Suprapubic skin (tissue), 4 donors: Measurements from ENCODE around the gene AFMID. TPM values are rescaled to one million over a fixed set of nuclear protein-coding genes. Genes with fewer than 3 reads are reported as not detected.

Experiments used
- DNase-seq, 2 donors: peaks; one replicate each; pipeline ENCODE4 v3.0.0-alpha.2; 2019; ENCODE audit warnings: low spot score in 2 of 2
- H3K27ac ChIP-seq: fragments of 200-600 bp; sonication (generic); one replicate; pipeline ENCODE4 v1.5.1; 2019
- H3K27me3 ChIP-seq: fragments of 200-600 bp; sonication (generic); one replicate; pipeline ENCODE4 v1.5.1; 2019
- H3K36me3 ChIP-seq: fragments of 200-600 bp; sonication (generic); one replicate; pipeline ENCODE4 v1.5.1; 2019
- H3K4me1 ChIP-seq: fragments of 200-600 bp; sonication (generic); one replicate; pipeline ENCODE4 v1.5.1; 2019
- H3K4me3 ChIP-seq: fragments of 200-600 bp; sonication (generic); one replicate; pipeline ENCODE4 v1.5.1; 2019; ENCODE audit warnings: mild to moderate bottlenecking
- H3K9me3 ChIP-seq: fragments of 200-600 bp; sonication (generic); one replicate; pipeline ENCODE4 v1.5.1; 2019
- EP300 ChIP-seq: sonication (generic); formaldehyde crosslinking; IDR thresholded peaks from one replicate; pipeline ENCODE4 v1.6.1; 2017; ENCODE audit warnings: antibody characterized with exemption
- POLR2A ChIP-seq, 2 donors: fragments of 450-650 bp; IDR thresholded peaks; one replicate each; pipeline ENCODE4 v1.6.1; 2017; ENCODE audit warnings: antibody characterized with exemption in 2 of 2, mild to moderate bottlenecking in 2 of 2, moderate library complexity in 2 of 2
- POLR2AphosphoS5 ChIP-seq, 3 donors: sonication (generic); formaldehyde crosslinking; IDR thresholded peaks; one replicate each; pipeline ENCODE4 v1.6.1; 2017; ENCODE audit warnings: antibody characterized with exemption in 3 of 3
- WGBS: methylation state at CpG from one replicate; pipeline ENCODE4 v1.1.5; 2018; 5-methylcytosine and 5-hydroxymethylcytosine counted together
- total RNA-seq, 4 donors: library from RNA; depleted of rRNA; stranded (reverse); fragments of >200 nt; gene quantifications; one replicate each; pipeline ENCODE4 v1.1.0, GENCODE V29; 2016
- TF ChIP-seq, protein P1 (sequence below), 2 donors: fragments of 200-600 bp in 1 of 2; fragments of 450-650 bp in 1 of 2; sonication (generic) in 1 of 2; IDR thresholded peaks; one replicate each; pipeline ENCODE4 v1.5.1; 2016 to 2019; ENCODE audit warnings: antibody characterized with exemption in 2 of 2, mild to moderate bottlenecking in 1 of 2, moderate library complexity in 1 of 2

Gene AFMID
- total RNA-seq, 4 donors from 2014 or later, result 43.9 to 78.3 (median 66.1) TPM

DNA sequence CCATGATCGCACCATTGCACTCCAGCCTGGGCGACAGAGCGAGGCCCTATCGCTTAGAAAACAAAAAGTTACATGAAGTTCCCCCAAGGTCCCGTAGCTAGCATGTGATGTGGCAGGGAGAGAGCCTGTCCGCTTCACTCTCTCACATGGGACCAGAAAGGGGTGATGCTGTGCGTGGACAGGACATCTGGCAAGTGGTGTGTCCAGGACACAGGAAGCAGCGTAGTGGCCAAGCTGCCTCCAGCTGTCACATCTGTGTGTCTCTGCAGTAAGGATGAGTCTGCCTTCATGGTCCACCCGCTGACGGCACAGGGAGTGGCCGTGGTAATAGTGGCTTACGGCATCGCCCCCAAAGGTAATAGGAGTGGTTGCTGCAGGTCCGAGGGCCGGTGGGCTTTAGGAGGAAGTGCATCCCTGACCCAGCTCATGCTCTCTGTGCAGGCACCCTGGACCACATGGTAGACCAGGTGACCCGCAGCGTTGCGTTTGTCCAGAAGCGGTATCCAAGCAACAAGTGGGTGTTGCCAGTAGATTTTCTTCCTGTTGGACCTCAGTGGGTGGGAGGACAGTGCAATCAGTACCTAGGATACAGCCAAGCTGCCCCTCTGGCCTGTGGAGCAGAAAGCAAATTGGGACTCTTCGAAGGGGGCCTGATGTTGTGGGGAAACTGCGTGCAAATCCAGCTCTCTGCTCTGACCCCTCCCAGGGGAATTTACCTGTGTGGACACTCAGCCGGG is 17.4 kb downstream of the AFMID start:
- Histone ChIP-seq H3K27ac (no peak overlapping the region), H3K27me3 (no peaks in the 10 kb centered on the region), H3K4me3 (no peak overlapping the region), H3K36me3 (peaks cover 30% of the 10 kb centered on the region), H3K4me1 (peaks cover 3% of the 10 kb centered on the region), H3K9me3 (no peaks in the 10 kb centered on the region)
- TF ChIP-seq POLR2A (IDR thresholded peaks at IDR 0.05) (no peak), POLR2AphosphoS5 (IDR thresholded peaks at IDR 0.05) (no peak), EP300 (no peak)
- TF ChIP-seq, protein P1, sequence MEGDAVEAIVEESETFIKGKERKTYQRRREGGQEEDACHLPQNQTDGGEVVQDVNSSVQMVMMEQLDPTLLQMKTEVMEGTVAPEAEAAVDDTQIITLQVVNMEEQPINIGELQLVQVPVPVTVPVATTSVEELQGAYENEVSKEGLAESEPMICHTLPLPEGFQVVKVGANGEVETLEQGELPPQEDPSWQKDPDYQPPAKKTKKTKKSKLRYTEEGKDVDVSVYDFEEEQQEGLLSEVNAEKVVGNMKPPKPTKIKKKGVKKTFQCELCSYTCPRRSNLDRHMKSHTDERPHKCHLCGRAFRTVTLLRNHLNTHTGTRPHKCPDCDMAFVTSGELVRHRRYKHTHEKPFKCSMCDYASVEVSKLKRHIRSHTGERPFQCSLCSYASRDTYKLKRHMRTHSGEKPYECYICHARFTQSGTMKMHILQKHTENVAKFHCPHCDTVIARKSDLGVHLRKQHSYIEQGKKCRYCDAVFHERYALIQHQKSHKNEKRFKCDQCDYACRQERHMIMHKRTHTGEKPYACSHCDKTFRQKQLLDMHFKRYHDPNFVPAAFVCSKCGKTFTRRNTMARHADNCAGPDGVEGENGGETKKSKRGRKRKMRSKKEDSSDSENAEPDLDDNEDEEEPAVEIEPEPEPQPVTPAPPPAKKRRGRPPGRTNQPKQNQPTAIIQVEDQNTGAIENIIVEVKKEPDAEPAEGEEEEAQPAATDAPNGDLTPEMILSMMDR (IDR thresholded peaks at IDR 0.05), result no peak
- WGBS, result 92% methylated on average over 17 of the region's 22 CpGs
- DNase-seq, result no peak

GRCh38 chr17:78205124-78205775 is 18.1 kb downstream of the AFMID start:
- no peaks in the 10 kb centered on the region for H3K27me3 ChIP-seq
- no peak for TF ChIP-seq POLR2AphosphoS5 (IDR thresholded peaks at IDR 0.05)
- TF ChIP-seq, protein P1 (IDR thresholded peaks at IDR 0.05), result no peak
- no peak for TF ChIP-seq EP300
- no peaks in the 10 kb centered on the region for H3K4me1 ChIP-seq
- H3K9me3 ChIP-seq, result no peaks in the 10 kb centered on the region
- H3K36me3 ChIP-seq, result peaks cover 30% of the 10 kb centered on the region
- no peak overlapping the region for H3K4me3 ChIP-seq
- WGBS, result 95% methylated on average over 11 of the region's 17 CpGs
- DNase-seq, result no peak
- H3K27ac ChIP-seq, result no peak overlapping the region

DNA sequence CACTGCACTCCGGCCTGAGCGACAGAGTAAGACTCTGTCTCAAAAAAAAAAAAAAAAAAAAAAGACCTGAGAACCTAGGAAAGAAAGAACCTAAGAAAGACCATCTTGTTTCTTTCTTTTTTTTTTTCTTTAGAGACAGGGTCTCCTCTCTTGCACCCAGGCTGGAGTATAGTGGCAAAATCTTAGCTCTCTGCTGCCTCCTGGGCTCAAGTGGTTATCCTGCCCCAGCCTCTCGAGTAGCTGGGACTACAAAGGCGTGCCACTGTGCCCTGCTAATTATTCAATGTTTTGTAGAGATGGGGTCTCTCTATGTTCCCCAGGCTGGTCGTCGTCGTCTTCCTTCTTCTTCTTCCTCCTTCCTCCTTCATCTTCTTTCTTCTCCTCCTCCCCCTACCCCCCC is 19.1 kb downstream of the AFMID start:
- TF ChIP-seq, protein P1 (IDR thresholded peaks at IDR 0.05), result no peak
- TF ChIP-seq POLR2AphosphoS5 (IDR thresholded peaks at IDR 0.05) (no peak), EP300 (no peak), POLR2A (IDR thresholded peaks at IDR 0.05) (no peak)
- no peak for DNase-seq
- Histone ChIP-seq H3K4me1 (no peaks in the 10 kb centered on the region), H3K27ac (no peak overlapping the region), H3K9me3 (no peaks in the 10 kb centered on the region), H3K36me3 (peaks cover 30% of the 10 kb centered on the region), H3K4me3 (no peak overlapping the region), H3K27me3 (no peaks in the 10 kb centered on the region)
- 80% methylated on average over 7 of the region's 7 CpGs for WGBS

- H3K36me3 ChIP-seq, result peaks cover 23% of the 10 kb centered on the region
- H3K27me3 ChIP-seq, result no peaks in the 10 kb centered on the region
- WGBS, result 76% methylated on average over 3 of the region's 3 CpGs
- no peaks in the 10 kb centered on the region for H3K4me1 ChIP-seq
- no peak overlapping the region for H3K4me3 ChIP-seq
- H3K9me3 ChIP-seq, result no peaks in the 10 kb centered on the region
- DNase-seq, result no peak
- TF ChIP-seq, protein P1 (IDR thresholded peaks at IDR 0.05), result no peak
- TF ChIP-seq POLR2AphosphoS5 (IDR thresholded peaks at IDR 0.05) (no peak), EP300 (no peak), POLR2A (IDR thresholded peaks at IDR 0.05) (no peak)
- H3K27ac ChIP-seq, result no peak overlapping the region
Measured at GRCh38 chr17:78208486-78208885, 21.3 kb downstream of the AFMID start.

DNA sequence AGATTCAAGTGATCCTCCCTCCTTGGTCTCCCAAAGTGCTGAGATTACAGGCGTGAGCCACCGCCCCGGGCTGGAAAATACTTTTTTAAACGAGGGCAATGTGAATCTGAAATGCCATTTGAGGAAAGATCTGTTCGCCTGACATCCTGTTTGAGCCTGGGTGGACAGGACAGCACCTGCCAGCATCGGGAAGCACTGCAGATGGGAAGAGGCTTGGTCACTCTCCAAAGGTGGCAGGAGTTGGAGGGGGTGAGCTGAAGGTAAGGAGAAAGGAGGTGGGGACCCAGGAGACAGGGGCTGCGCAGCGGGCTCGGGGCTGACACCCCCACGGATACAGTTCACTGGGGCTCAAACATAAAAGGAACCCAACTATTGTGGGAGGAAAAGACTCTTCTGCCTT is 22.9 kb downstream of the AFMID start:
- TF ChIP-seq POLR2A (IDR thresholded peaks at IDR 0.05) (no peak), EP300 (no peak), POLR2AphosphoS5 (IDR thresholded peaks at IDR 0.05) (no peak)
- TF ChIP-seq, protein P1 (IDR thresholded peaks at IDR 0.05), result no peak
- H3K27ac ChIP-seq, result no peak overlapping the region
- H3K27me3 ChIP-seq, result no peaks in the 10 kb centered on the region
- H3K36me3 ChIP-seq, result peaks cover 10% of the 10 kb centered on the region
- H3K9me3 ChIP-seq, result no peaks in the 10 kb centered on the region
- no peak overlapping the region for H3K4me3 ChIP-seq
- peaks cover 9% of the 10 kb centered on the region for H3K4me1 ChIP-seq
- WGBS, result 80% methylated on average over 10 of the region's 10 CpGs
- DNase-seq, result no peak
